Subcutaneous abdominal adipose tissue (tissue), 5 donors: Measurements from ENCODE around the gene COL8A1.
"Not testable (repeated sequence)": the region's sequence is repeated elsewhere in the genome, so short reads cannot be mapped to it uniquely, and the experiment has no call there.

Experiments
- H3K27ac ChIP-seq: one replicate; pipeline ENCODE4 v1.7.0; 2013; ENCODE audit warnings: low read depth, mild to moderate bottlenecking, inconsistent platforms, low read length, moderate library complexity
- H3K27me3 ChIP-seq, 5 donors: one replicate each; pipeline ENCODE4 v1.7.0; 2013; ENCODE audit warnings: low read length in 5 of 5, inconsistent platforms in 1 of 5; ENCODE audit not compliant: control insufficient read depth in 5 of 5, insufficient read depth in 4 of 5
- H3K36me3 ChIP-seq, 5 donors: one replicate each; pipeline ENCODE4 v1.7.0; 2013; ENCODE audit warnings: low read length in 5 of 5; ENCODE audit not compliant: control insufficient read depth in 5 of 5, insufficient read depth in 5 of 5
- H3K4me1 ChIP-seq, 5 donors: one replicate each; pipeline ENCODE4 v1.7.0; 2013; ENCODE audit warnings: low read length in 5 of 5, mild to moderate bottlenecking in 3 of 5, moderate library complexity in 1 of 5; ENCODE audit not compliant: control insufficient read depth in 5 of 5, insufficient read depth in 5 of 5
- H3K4me3 ChIP-seq, 5 donors: one replicate each; pipeline ENCODE4 v1.7.0; 2013; ENCODE audit warnings: low read length in 5 of 5, low read depth in 1 of 5
- H3K9ac ChIP-seq, 5 donors: one replicate each; pipeline ENCODE4 v1.7.0; 2013; ENCODE audit warnings: low read length in 5 of 5, mild to moderate bottlenecking in 4 of 5, moderate library complexity in 3 of 5
- H3K9me3 ChIP-seq, 5 donors: one replicate each; pipeline ENCODE4 v1.7.0; 2013; ENCODE audit warnings: low read length in 5 of 5; ENCODE audit not compliant: control insufficient read depth in 5 of 5
- donor health status: healthy.
- donor health status: healthy.
- donor health status: healthy.
- donor health status: healthy.
- donor health status: healthy.

Gene COL8A1

DNA sequence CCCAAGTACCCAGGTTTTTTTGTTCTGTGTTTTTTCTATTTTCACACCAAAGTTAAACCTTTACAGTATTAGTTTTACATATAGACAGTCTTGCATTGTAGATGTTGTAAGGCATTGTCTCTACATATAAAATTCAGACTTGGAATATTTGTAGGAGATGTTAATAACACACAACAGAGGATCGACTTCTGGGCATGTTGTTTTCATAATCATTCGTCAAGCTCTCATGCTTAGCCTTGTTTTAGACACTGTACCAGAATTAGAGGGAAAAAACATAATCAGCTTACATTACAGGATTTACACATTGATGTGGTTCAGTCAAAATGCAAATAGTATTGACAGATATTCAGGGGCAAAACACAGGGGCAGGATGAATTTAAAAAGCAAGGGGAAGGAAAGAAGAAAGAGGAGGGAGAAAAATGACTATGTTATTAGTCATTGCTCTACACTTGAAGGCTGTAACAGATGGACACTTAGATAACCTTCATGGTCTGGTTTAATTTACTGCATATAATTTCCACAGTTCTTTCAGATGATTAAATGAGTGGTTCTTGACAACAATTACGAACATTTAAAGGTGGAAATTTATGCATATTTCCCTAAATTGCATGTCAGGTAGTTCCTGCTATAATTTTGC is 186.7 kb downstream of the COL8A1 start:
- Histone ChIP-seq H3K9ac (no peak overlapping the region), H3K9me3 (no peaks in the 10 kb centered on the region), H3K4me1 (no peaks in the 10 kb centered on the region), H3K27ac (no peak overlapping the region), H3K4me3 (no peak overlapping the region), H3K36me3 (no peaks in the 10 kb centered on the region), H3K27me3 (no peaks in the 10 kb centered on the region)

DNA sequence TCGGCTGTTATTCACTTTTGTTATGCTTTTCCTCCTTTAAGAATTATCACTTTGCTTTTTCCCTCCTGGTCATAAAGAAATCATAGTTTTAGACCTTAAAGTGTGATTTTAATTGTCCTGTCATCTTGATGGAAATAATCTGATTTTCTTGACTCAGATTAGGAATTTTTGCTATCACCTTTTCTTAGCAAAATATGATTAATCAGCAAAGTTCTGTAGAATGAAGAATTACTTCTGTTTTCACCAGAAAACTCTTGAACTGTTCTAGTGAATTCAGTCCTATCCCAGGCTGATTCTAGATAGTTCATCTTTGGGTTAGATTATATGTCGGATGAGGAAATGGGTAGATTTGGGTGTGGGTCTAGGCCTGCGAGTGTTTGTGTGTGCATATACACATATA is 191.4 kb downstream of the COL8A1 start:
- H3K27me3 ChIP-seq, result no peaks in the 10 kb centered on the region
- H3K9ac ChIP-seq, result no peak overlapping the region
- no peaks in the 10 kb centered on the region for H3K9me3 ChIP-seq
- no peak overlapping the region for H3K27ac ChIP-seq
- H3K4me1 ChIP-seq, result peaks cover 0 to 8% (median 4%) of the 10 kb centered on the region in 5 donors
- no peaks in the 10 kb centered on the region for H3K36me3 ChIP-seq
- H3K4me3 ChIP-seq, result no peak overlapping the region

DNA sequence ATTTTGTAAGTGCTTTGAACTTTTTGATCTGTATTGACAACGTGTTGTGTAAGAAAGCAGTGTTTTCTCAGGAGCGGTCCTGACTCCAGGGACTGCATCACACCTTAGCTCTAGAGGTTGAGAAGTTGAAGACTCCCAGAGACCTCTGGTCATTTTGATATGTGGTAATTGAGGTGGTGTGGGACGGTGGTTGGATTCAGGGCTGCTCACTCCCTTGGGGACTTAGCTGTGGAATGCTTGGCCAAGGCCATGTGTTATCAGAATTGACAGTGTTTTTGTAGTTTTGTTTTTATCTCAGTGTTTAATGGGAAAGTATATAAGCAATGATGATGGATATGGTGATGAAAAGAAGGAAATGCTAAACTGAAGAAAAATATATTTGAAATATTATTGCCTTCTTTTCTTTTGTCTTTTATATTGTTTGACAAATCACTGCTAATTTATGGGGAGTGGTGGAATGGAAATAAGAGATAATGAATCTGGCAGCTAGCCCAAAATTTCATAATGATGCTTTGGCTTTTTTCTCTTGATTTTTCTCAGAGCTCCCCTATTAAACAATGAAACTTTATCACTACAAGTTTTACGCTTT is 195.3 kb downstream of the COL8A1 start:
- no peak overlapping the region for H3K9ac ChIP-seq
- no peaks in the 10 kb centered on the region for H3K36me3 ChIP-seq
- no peaks in the 10 kb centered on the region for H3K9me3 ChIP-seq
- peak overlapping the region; percentile 32 for H3K27ac ChIP-seq
- H3K4me1 ChIP-seq, result peaks cover 0 to 31% (median 4%) of the 10 kb centered on the region in 5 donors
- no peaks in the 10 kb centered on the region for H3K27me3 ChIP-seq
- no peak overlapping the region for H3K4me3 ChIP-seq

DNA sequence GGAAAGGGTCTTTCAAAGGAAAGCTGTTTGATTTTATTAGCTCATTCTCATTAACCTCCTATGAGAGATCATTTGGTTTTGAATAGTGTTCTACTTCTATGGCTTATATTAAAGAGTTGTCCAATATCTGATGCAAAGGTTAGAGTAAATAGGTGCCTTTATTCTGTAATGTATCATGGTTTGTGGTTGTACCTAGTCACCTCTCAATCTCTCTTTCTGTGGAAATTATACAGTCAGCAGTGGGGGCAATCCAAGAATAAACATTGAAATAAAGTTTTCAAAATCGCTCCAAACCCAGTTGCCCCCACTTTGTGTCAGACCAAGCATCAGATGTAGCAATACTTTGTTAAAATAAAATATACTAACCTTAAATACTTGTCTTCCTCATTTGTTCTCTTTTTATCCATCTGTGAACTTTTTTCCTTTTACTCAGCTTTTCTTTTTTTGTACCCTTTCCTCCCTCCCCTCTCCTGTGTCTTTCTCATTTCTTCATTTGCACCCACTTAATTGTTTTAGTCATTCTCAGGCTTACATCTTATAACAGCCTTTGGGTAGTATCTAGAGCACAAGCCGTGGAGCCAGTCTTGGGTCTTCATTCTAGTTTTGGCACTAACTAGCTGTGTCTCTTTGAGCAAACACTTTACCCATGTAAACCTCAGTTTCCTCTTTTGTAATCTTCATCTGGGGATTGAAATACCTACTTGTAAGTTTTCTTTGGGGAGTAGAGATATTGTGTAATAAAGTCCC is 196.0 kb downstream of the COL8A1 start:
- Histone ChIP-seq H3K27ac (peak overlapping the region; percentile 32), H3K4me1 (peaks cover 0 to 31% (median 4%) of the 10 kb centered on the region in 5 donors), H3K9ac (no peak overlapping the region)

DNA sequence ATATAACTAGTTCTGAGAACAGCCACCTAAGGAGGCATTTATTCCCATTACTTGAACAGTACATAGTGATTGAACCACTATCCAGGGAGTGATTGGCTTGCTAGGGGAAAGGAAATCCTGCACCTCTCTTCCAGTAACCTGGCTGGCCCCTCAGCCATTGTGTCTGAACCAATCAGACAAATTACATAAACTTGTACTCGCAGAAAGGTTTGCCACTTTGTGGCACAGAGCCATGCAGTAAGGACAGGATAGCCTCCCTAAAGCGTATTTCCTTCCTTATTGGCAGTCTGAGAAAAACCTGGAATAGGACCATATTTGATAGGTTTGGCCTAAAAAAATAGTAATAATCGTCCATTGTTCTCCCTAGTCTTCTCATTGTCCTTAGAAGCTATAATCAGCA is 198.3 kb downstream of the COL8A1 start:
- Histone ChIP-seq H3K4me1 (peaks cover 0 to 31% (median 4%) of the 10 kb centered on the region in 5 donors), H3K36me3 (no peaks in the 10 kb centered on the region), H3K9ac (no peak overlapping the region), H3K9me3 (no peaks in the 10 kb centered on the region), H3K27me3 (no peaks in the 10 kb centered on the region), H3K27ac (peak overlapping the region; percentile 17), H3K4me3 (no peak overlapping the region)

More for the DNA sequence above, 196.0 kb downstream of the COL8A1 start:
- H3K27me3 ChIP-seq, result no peaks in the 10 kb centered on the region
- no peaks in the 10 kb centered on the region for H3K9me3 ChIP-seq
- no peak overlapping the region for H3K4me3 ChIP-seq
- no peaks in the 10 kb centered on the region for H3K36me3 ChIP-seq

DNA sequence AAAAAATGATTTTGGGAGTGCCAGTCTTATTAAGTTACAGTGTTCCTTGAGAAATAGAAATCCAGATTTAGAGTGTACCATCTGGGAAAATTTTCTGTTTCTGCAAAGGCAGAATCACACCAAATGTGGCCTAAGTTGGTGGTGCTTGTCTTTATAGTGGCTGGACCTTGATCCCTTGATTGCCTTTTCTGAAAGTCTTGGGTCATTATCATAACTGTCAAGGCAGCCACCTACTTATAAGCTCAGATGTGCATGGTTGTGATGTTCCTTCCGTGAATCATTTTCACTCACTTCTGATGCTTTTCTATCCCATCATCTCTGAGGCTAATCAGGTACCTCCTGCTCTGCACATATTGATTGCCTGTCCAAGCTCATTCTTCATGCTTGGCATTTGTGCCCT is 199.3 kb downstream of the COL8A1 start:
- H3K27me3 ChIP-seq, result no peaks in the 10 kb centered on the region
- no peaks in the 10 kb centered on the region for H3K9me3 ChIP-seq
- no peaks in the 10 kb centered on the region for H3K36me3 ChIP-seq
- H3K4me3 ChIP-seq, result no peak overlapping the region
- no peak overlapping the region for H3K9ac ChIP-seq
- no peak overlapping the region for H3K27ac ChIP-seq
- peaks cover 0 to 31% (median 4%) of the 10 kb centered on the region in 5 donors for H3K4me1 ChIP-seq

DNA sequence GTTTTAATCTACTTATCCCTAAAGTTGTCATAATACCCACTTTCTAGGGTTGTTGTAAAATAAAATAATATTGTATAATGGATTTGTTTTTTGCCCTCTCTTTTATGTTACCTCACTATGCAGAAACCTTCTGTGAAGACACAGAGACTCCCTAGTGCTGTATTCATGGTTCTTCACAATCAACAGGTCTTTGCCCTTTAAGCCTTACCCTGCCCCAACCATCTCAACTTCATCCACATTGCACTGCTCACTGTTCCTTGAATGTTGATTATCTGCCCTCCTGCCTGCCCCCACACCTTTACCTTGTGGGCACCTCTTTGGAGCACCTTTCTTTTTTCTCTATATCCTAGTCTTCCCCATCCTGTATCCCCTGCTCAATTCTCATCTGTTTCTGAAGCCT is 200.4 kb downstream of the COL8A1 start:
- no peaks in the 10 kb centered on the region for H3K9me3 ChIP-seq
- H3K9ac ChIP-seq, result no peak overlapping the region
- peaks cover 5 to 36% (median 9%) of the 10 kb centered on the region in 5 donors for H3K4me1 ChIP-seq
- no peak overlapping the region for H3K27ac ChIP-seq
- H3K27me3 ChIP-seq, result no peaks in the 10 kb centered on the region
- no peak overlapping the region for H3K4me3 ChIP-seq
- no peaks in the 10 kb centered on the region for H3K36me3 ChIP-seq

DNA sequence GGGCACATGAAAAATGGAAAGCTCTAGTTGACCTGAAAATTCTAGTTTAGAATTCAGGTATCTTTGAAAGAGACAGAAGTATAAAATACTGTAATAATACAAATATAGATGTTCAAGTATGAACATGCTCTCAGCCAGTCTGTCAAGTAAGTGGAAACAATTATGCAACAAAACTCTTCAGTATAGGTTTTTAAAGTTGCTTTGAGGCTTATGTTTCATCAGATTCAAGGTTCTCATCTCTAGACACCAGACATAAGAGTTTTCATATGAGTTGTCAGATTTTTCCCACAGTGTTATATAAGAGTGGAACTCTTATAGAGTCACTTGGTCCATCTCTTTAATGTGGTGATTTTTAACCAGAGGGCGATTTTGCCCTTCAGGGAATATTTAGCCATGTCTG is 201.2 kb downstream of the COL8A1 start:
- Histone ChIP-seq H3K4me1 (peaks cover 6 to 39% (median 14%) of the 10 kb centered on the region in 5 donors), H3K27ac (no peak overlapping the region), H3K9me3 (no peaks in the 10 kb centered on the region), H3K4me3 (no peak overlapping the region), H3K36me3 (no peaks in the 10 kb centered on the region), H3K9ac (no peak overlapping the region), H3K27me3 (no peaks in the 10 kb centered on the region)

DNA sequence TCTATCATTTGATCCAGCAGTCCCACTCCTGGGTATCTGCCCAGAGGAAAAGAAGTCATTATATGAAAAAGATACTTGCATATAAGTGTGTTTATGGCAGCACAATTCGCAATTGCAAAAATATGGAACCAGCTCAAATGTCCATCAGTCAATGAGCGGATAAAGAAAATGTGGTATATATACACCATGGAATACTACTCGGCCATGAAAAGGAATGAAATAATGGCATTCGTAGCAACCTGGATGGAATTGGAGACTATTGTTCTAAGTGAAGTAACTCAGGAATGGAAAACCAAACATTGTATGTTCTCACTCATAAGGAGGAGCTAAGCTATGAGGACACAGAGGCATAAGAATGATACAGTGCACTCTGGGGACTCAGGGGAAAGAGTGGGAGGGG is 203.6 kb downstream of the COL8A1 start:
- not testable (repeated sequence) for H3K9me3 ChIP-seq, H3K27me3 ChIP-seq, H3K36me3 ChIP-seq, H3K9ac ChIP-seq, H3K27ac ChIP-seq, H3K4me3 ChIP-seq
- H3K4me1 ChIP-seq, result peaks cover 8 to 50% (median 33%) of the 10 kb centered on the region in 5 donors
